IPS-11a (cell line): ENCODE results near the gene PLEKHD1.
"Not testable (repeated sequence)": the region's sequence is repeated elsewhere in the genome, so short reads cannot be mapped to it uniquely, and the experiment has no call there.

Experiments
- H3K4me3 ChIP-seq: one replicate; pipeline ENCODE4 v1.5.1; 2013; ENCODE audit warnings: low read depth, low read length, control low read depth

Gene PLEKHD1

GRCh38 chr14:69480136-69480535 lies 4.4 kb upstream of the PLEKHD1 start:
- no peak overlapping the region for H3K4me3 ChIP-seq

- no peak overlapping the region for H3K4me3 ChIP-seq
These were observed 2.5 kb upstream of the PLEKHD1 start for GRCh38 chr14:69481815-69482568.

GRCh38 chr14:69483765-69484443 lies 624 bp upstream of the PLEKHD1 start:
- H3K4me3 ChIP-seq = peak overlapping the region; percentile 63

- peak overlapping the region; percentile 63 for H3K4me3 ChIP-seq
These were observed 760 bp downstream of the PLEKHD1 start for GRCh38 chr14:69485315-69485660.

GRCh38 chr14:69485701-69486100 lies 1.2 kb downstream of the PLEKHD1 start:
- H3K4me3 ChIP-seq = no peak overlapping the region

GRCh38 chr14:69487226-69487625 lies 2.7 kb downstream of the PLEKHD1 start:
- no peak overlapping the region for H3K4me3 ChIP-seq

- no peak overlapping the region for H3K4me3 ChIP-seq
These were observed 3.2 kb downstream of the PLEKHD1 start for GRCh38 chr14:69487771-69488170.

GRCh38 chr14:69489495-69489894 lies 5.0 kb downstream of the PLEKHD1 start:
- no peak overlapping the region for H3K4me3 ChIP-seq

GRCh38 chr14:69490219-69490918 lies 5.8 kb downstream of the PLEKHD1 start:
- no peak overlapping the region for H3K4me3 ChIP-seq

GRCh38 chr14:69491193-69491592 lies 6.7 kb downstream of the PLEKHD1 start:
- no peak overlapping the region for H3K4me3 ChIP-seq

- no peak overlapping the region for H3K4me3 ChIP-seq
These were observed 8.5 kb downstream of the PLEKHD1 start for GRCh38 chr14:69493038-69493437.

GRCh38 chr14:69493791-69494190 lies 9.3 kb downstream of the PLEKHD1 start:
- no peak overlapping the region for H3K4me3 ChIP-seq

GRCh38 chr14:69495341-69495921 lies 10.9 kb downstream of the PLEKHD1 start:
- no peak overlapping the region for H3K4me3 ChIP-seq

- H3K4me3 ChIP-seq = not testable (repeated sequence)
These were observed 13.3 kb downstream of the PLEKHD1 start for GRCh38 chr14:69497866-69498265.

- H3K4me3 ChIP-seq = not testable (repeated sequence)
These were observed 13.8 kb downstream of the PLEKHD1 start for GRCh38 chr14:69498286-69498685.

GRCh38 chr14:69499436-69499835 lies 14.9 kb downstream of the PLEKHD1 start:
- H3K4me3 ChIP-seq = no peak overlapping the region

- no peak overlapping the region for H3K4me3 ChIP-seq
These were observed 15.6 kb downstream of the PLEKHD1 start for GRCh38 chr14:69500096-69500495.

- H3K4me3 ChIP-seq = no peak overlapping the region
These were observed 16.2 kb downstream of the PLEKHD1 start for GRCh38 chr14:69500736-69501135.

- no peak overlapping the region for H3K4me3 ChIP-seq
These were observed 16.9 kb downstream of the PLEKHD1 start for GRCh38 chr14:69501423-69501838.

GRCh38 chr14:69504775-69505174 lies 20.2 kb downstream of the PLEKHD1 start:
- H3K4me3 ChIP-seq = no peak overlapping the region
